VCaP (cell line): ENCODE results near the gene MRPL41.

ENCODE experiments used
- H3K27ac ChIP-seq: fragments of 450-650 bp; 2 replicates; pipeline ENCODE4 v1.5.1; 2017
- TF ChIP-seq, protein P1 (sequence below): fragments of 450-650 bp; conservative IDR thresholded peaks from 2 replicates; pipeline ENCODE4 v1.5.1; 2017; ENCODE audit warnings: mild to moderate bottlenecking, moderate library complexity

The MRPL41 gene

GRCh38 chr9:137570566-137570965 is 18.9 kb downstream of the MRPL41 start:
- TF ChIP-seq, protein P1, sequence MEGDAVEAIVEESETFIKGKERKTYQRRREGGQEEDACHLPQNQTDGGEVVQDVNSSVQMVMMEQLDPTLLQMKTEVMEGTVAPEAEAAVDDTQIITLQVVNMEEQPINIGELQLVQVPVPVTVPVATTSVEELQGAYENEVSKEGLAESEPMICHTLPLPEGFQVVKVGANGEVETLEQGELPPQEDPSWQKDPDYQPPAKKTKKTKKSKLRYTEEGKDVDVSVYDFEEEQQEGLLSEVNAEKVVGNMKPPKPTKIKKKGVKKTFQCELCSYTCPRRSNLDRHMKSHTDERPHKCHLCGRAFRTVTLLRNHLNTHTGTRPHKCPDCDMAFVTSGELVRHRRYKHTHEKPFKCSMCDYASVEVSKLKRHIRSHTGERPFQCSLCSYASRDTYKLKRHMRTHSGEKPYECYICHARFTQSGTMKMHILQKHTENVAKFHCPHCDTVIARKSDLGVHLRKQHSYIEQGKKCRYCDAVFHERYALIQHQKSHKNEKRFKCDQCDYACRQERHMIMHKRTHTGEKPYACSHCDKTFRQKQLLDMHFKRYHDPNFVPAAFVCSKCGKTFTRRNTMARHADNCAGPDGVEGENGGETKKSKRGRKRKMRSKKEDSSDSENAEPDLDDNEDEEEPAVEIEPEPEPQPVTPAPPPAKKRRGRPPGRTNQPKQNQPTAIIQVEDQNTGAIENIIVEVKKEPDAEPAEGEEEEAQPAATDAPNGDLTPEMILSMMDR, result no peak
- no peak overlapping the region for H3K27ac ChIP-seq

- TF ChIP-seq, protein P1, result no peak
- H3K27ac ChIP-seq, result no peak overlapping the region
Observed at GRCh38 chr9:137574192-137574591, 22.5 kb downstream of the MRPL41 start.

DNA sequence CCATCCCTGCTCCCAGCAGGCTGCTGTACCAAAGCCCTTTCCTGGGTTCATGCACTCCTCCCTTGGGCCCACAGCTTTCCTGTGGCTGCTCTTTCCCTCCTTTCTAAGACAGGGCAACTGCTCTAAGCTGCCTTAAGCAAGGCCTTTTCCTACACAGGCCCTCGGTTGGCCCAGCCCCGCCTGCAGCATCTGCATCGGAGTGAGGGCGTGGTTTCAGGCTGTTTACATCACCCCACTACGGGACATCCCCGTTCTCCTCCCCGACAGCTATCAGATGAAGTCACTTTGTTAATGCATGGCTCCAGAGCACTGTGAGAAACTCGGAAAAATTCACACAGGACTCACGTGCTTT is 23.7 kb downstream of the MRPL41 start:
- TF ChIP-seq, protein P1, result no peak

GRCh38 chr9:137575716-137576411 is 24.2 kb downstream of the MRPL41 start:
- H3K27ac ChIP-seq, result no peak overlapping the region
- TF ChIP-seq, protein P1, result no peak

More for the DNA sequence above, 23.7 kb downstream of the MRPL41 start:
- no peak overlapping the region; the same call in 1 of the 2 replicates for H3K27ac ChIP-seq

- TF ChIP-seq, protein P1, result peak; percentile 99
Observed at GRCh38 chr9:137578518-137579258, 27.0 kb downstream of the MRPL41 start, which contains the start of gene DPH7. Gene DPH7 (minus strand): TSS chr9:137578925. CDS start chr9:137578777, 148 bp downstream.

GRCh38 chr9:137579259-137579604 is 27.6 kb downstream of the MRPL41 start:
- TF ChIP-seq, protein P1, result no peak
- H3K27ac ChIP-seq, result peak overlapping the region; percentile 92

More at GRCh38 chr9:137578518-137579258, 27.0 kb downstream of the MRPL41 start, which contains the start of gene DPH7:
- peak within 1 kb of the TSS; percentile 92 for H3K27ac ChIP-seq

GRCh38 chr9:137580209-137580953 is 28.7 kb downstream of the MRPL41 start:
- TF ChIP-seq, protein P1, result no peak
- H3K27ac ChIP-seq, result peak overlapping the region; percentile 92; the same call in 1 of the 2 replicates
